T-helper 1 cell (primary cell): ENCODE data around the gene METTL21A.
"Not testable (repeated sequence)": the region's sequence is repeated elsewhere in the genome, so short reads cannot be mapped to it uniquely, and the experiment has no call there.

Experiments
- DNase-seq, 5 donors: peaks; one replicate each; pipeline ENCODE4 v3.0.0-alpha.2; 2012 to 2020
- total RNA-seq, 4 donors: gene quantifications; one replicate each; lab custom pipeline; 2026; lab: John Stamatoyannopoulos, UW

METTL21A gene
- total RNA-seq = 14.8 to 23.8 (median 16.7) reads per million in 4 donors

DNA sequence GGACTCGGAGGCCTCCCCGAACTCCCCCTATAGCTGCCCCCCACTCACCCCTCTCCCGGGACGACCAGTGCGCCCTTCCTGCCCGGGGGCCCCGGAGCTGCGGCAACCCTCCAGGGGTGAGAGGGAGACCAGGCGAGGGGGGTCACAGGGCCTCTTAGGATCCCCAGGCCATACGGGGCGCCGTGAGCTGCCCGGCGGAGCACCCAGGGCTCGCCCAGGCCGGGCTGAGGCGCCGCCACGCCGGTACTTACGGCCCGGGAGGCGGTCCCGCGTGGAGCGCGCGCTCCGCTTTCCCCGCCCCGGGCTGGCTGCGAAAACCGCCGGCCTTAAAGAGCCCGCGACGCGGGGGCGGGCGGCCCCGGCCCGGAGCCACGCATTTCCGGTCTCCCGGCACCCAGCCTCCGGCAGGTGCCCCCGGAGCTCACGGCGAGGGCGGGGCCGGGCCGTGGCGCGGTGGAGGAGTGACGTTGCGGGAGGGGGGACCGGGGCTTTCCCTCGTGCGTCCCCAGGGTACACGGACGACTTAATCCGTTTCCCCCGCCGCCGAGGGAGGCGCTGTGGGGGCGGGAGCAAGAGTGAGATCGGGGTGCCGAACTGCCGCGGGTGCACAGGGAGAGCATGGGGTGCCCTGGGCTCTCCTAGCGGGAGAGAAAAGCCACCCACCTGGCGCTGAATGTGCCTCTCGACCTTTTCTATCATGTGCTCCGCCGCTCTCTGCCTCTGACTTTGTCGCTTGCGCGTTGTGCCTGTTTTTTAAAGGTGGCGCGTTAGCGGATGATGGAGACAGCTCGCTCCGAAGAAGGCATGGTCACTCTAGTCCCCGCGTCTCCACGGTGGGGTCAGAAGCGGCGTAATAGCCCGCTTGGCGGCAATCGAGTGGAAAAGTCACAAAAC is at the start of gene METTL21A:
TSS of gene METTL21A (minus strand) at position 381 of the 894 bp plus-strand sequence. CDS start 1,019 bp downstream, outside the sequence.
- peak; percentile 91 to 97 (median 94) for DNase-seq

DNA sequence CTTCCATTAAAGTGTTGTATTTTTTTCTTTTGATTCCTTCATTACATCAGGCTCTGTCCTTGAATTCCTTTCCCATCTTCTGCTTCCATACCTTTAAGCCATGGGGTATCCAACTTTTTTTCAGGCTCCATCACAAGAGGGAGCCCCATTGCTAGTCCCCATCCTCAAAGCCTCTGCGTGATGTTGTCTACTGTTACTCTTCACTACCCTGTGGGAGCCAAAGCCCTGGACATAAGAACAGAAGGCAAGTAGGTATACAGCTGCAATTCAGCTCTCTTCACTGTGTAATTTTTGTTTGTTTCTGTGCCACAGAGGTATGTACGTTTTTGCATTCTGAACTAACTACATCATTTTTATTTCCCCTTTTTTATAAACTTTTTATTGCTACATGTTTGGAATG is 49.6 kb upstream of the METTL21A start:
- no peak for DNase-seq

DNA sequence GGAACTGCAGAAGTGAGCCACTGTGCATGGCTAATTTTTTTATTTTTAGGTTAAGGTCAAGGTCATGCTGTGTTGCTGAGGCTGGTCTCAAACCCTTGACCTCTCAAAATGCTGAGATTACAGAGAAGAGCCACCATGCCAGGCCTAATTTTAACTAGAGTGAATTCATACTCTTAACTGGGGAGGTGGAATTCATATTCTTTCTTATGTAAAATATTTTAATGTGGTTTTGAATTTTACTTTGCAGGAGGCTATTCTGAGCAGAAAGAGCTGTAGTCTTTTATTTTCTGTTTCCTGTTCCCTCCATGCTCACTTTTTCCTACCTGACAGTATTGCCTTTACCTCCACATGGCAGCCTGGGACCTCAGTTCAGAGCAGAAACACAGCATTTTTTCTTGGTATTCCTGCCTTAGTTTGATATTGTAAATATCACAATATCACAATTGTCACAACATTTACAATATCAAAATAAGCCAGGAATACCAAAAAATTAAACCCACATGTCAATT is 49.1 kb upstream of the METTL21A start:
- DNase-seq = no peak

DNA sequence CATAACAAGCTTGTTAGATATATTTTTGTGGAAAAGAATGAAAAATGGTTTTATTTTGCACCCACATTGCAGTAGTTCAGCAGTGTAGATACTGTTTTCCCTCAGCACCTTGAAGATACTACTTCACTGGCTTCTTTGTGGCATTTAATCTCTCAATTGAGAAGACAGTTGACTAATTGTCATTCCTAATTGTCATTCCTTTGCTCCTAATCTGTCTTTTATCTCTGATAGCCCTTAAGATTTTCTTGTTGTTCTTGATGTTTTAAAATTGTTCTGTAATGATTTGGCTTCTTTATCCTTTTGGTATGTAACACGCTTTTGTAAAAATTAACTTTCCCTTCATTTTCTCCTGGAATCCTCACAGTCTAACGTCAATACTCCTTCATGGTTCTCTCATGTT is 48.2 kb upstream of the METTL21A start:
- no peak for DNase-seq

DNA sequence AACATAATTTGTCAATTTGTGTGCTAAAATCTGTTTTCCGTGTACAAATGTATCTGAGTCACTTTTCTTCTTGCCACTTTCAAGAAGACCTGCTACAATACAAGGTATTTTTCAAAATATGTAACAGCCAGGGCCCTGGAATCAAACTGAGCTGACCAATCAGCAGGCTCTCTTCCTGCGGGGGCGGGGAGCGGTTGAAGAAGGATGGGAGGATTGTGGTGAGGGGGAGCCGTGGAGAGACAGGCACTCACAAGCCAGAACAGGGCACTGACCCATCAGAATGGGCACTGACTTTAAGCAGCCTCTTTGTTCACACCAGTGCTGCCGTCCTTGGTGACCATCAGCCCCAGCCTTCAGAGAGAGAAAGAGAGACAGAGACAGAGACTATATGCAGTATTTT is 45.7 kb upstream of the METTL21A start:
- no peak for DNase-seq

DNA sequence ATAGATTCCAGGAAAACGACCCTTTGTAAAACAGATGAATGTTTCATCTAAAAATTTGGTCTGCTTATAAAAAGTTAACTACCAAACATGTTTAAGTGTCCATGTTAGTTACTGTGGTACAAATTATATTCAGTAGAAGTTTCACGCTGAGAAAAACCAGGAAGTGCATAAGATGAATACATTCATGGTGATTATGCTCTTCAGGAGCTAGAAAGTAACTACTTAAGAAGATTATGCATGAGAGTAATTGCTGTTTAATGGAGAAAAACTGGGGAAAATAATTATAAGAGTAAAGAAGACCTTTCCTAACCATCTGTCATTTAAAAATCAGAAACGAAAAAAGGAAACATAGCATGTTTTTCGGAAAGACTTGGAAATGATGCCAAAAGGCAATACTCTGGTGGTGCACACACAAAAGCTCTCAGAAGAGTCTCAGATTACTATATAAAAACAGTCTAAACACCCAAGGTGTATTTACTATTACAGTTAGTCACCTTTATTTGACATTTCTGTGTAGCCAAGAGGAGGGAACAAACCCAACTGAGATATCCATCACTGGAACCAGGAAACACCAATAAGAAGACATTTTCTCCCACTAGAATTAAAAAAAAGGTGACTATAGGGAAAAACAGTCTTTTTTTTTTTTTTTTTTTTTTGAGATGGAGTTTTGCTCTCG is 38.8 kb upstream of the METTL21A start:
- no peak for DNase-seq

DNA sequence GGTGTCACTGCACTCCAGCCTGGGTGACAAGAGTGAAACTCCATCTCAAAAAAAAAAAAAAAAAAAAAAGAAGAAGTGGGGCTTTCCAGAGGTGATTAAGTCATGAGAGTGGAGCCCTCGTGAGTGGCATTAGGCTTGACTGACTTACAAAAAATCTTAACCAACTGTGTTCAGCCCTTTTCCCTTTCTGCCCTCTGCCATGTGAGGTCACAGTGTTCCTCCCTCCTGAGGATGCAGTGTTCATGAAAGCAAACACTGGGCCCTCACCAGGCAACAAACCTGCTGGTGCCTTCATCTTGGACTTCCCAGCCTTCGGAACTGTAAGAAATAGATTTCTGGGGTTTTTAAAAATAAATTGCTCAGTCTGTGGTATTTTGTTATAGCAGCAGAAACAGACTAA is 37.0 kb upstream of the METTL21A start:
- no peak for DNase-seq

DNA sequence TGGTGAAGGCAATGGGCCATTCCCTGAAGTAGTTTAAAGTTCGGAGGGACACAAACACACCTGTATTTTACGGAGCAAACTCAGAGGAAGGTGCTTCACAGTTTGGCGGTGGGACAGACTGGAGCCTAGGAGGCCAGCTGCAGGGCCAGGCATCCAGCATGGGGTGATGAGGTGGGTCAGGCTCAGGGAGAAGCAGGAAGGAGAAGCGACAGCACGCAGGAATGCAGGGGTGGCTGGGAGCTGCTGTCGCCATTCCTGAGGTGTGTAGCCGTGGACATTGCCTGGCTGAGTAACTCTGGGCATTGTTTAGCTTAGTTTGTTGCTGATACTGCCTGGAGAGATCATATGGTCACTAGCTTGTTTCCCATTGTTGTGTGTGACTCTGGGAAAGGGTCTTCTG is 35.8 kb upstream of the METTL21A start:
- DNase-seq = no peak

DNA sequence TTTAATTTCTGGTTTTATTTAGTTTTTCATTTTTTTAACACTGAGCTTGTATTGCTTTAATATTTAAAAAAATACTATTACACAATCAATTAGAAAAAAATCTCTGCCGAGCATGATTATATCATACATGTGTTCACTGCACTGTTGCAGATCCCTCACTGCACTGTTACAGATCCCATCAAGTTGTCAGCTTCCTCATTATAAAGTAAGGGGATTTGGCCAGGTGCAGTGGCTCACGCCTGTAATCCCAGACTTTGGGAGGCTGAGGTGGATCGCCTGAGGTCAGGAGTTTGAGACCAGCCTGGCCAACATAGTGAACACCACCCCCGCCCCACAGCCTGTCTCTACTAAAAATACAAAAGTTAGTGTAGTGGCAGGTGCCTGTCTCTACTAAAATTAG is 33.0 kb upstream of the METTL21A start:
- DNase-seq = no peak

DNA sequence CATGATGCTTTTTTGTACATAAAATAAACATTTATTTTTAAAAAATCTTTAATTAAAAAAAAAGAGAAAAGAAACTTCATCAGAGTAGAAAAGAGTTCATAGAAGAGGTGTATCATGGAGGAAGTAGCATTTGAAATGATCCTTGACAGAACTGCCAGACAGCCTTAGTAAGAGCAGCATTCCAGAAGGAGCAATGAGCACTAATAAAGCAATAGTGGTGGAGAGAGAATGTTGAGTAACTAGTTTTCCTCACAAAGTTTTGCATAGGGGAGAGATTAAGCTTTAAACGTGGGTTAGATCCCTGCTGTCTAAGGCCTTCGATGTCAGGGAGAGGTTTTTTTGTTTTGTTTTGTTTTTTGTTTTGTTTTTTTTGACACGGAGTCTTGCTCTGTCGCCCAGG is 29.8 kb upstream of the METTL21A start:
- DNase-seq = no peak

DNA sequence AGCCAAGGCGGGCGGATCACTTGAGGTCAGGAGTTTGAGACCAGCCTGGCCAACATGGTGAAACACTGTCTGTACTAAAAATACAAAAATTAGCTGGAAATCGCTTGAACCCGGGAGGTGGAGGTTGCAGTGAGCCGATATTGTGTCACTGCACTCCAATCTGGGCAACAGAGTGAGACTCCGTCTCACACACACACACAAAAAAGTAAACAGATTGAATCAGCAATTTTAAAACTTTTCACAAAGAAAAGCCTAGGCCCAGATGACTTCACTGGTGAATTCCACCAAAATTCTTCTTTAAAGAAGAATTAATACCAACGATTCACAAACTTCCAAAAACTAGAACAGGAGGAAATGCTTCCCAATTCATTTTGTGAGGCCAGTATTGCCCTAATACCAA is 21.4 kb upstream of the METTL21A start:
- DNase-seq = not testable (repeated sequence)

DNA sequence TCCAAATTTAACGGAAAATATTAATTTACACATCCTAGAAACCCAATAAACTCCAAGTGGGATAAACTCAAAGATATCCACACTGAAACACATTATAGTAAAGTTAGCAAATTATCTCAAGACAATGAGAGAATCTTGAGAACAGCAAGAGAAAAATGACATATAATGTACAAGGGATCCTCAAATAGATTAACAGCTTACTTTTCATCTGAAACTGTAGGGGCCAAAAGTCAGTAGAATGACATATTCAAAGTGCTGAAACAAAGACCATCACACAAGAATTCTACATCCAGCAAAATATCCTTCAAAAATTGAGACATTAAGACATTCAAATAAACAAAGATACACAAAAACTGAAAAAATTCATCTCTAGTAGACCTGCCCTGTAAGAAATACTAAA is 18.7 kb upstream of the METTL21A start:
- no peak for DNase-seq

DNA sequence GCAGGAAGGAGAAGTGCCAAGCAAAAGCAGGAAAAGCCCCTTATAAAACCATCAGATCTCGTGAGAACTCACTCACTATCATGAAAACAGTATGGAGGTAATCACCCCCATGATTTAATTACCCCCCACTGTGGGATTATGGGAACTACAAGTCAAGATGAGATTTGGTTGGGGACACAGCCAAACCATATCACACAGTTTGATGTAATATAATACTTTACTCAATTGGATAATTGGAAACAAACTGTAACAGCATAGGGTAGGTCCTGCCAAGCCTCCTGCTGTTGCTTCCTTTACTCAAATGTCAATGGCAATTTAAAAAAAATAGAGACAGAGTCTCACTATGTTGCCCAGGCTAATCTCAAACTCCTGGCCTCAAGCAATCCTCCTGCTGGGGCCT is 15.5 kb upstream of the METTL21A start:
- no peak for DNase-seq

DNA sequence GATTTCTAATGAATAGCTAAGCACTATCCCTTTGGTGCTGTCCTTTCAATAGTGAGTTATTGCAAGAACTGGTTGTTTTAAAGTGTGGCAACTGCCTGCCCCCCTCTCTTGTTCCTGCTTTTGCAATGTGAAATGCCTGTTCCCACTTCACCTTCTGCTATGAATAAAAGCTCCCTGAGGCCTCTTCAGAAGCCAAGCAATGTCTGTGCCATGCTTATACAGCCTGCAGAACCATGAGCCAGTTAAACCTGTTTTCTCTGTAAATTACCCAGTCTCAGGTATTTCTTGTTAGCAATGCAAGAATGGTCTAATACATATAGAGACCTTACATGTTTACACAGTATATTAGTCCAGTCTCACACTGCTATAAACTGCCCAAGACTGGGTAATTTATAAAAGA is 15.0 kb upstream of the METTL21A start:
- no peak for DNase-seq

DNA sequence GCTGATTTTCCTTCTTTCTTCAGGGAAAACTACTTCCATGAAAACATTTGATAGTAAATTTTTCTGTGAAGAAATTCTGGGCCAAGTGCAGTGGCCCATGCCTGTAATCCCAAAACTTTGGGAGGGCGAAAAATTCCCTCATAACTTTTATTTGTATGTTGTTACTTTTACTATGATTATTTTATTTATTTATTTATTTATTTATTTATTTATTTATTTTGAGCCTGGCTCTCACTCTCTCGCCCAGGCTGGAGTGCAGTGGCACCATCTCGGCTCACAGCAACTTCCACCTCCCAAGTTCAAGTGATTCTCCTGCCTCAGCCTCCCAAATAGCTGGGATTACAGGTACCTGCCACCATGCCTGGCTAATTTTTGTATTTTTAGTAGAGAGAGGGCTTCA is 14.1 kb upstream of the METTL21A start:
- DNase-seq = not testable (repeated sequence)

DNA sequence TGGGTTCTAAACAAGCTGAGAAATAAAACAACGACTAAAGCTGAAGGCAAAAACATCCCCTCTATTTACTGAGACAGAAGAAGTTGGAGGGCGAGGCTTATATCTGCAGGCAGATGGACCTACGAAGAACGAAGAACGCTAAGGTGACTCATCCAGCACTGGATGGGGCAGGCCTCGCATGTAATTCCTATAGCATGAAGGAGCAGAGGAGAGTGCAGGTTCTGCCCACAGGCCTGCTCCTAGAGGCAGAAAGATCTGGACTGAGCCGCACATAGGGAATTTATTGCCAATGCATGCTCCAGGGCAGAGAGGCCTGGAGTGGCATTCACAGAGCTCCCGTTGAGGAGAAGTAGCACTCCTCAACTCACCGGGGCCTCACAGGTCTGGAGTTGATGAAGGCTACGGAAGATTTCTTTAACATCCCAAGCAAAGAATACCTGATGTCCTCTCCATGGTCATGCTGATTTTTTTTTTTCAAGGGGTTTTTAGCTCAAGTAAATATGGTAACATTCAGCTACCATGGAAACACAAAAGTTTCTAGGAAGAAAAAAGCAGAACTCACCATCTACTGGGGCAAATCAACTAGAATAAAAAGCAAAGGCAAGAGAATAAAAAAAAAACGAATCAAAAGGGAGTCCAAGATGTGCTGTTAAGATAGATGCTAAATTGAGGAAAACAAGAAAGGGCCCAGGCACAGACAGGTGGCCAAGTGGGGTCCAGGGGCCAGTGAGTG is 10.4 kb upstream of the METTL21A start:
- DNase-seq = no peak

DNA sequence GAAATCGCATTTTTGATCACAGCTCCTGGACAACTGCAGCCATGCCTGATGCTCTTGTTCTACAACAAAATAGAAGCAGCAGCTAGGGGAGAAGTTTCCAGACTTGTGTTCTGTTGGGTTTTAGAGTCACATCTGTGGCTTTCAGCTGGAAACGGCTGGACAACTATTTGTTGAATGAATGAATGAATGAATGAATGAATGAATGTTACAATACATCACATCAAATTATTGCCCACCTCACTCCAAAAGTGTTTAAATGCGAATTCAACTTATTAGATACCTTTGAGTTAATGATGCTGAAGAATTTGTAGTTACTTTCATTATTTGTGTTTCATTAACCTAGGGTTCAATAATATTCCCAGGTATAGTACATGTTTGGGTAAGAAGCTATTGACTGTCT is 8.5 kb upstream of the METTL21A start:
- DNase-seq = no peak

DNA sequence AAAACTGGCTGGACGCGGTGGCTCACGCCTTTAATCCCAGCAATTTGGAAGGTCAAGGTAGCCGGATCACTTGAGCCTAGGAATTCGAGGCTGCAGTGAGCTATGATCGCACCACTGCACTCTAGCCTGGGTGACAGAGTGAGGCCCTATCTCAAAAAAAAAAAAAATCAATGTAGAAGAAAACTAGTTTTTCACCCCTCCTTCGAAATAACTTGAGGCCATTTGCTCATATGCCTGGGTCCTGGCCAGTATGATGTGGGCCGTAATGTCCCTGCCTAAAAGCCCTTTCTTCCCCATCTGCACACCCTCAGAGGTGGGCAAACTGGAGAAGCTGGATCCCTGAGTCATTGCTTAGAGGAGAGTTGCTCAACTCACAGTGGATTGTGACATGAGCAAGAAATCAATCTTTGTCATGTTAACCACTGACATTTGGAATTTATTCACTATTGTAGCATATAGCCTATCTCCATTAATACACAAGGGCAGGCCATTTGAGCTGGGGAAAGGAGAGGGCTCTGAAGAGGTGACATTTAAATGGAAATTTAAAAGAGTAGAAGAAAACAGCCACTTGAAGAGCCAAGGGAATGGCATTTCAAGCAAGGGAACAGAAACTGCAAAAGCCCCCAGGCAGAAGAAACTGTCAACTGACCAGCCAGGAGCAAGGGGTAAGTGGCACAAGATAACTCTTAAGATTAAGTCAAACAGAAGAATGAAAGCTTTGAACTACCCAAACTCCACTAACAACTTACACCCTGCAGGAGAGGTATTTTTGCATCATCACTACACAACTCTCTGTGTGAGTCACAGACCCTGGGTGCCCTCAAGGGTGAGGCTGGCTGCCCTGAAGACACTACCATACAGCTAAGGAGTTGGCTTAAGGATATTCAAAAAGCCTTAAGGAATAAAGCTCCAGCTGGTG is 7.6 kb upstream of the METTL21A start:
- no peak for DNase-seq

DNA sequence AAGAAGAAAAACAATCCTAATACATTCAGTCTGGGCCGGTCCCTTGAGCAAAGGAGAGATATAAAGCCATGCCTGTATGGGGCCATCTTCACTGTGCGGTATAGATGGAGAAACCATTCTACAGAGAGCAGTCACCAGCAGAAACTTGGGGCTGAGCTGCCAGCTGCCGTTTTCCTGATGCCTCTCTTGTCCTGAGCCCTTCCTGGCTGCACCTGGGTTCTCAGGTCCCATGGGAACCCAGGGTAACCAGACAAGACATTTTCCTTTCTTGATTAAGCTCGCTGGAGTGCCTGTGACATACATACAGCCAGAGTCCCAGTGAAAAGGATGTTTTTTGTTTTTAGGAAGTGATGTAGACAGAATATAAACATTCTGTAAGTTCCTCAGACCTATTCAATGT is 5.3 kb upstream of the METTL21A start:
- no peak for DNase-seq

DNA sequence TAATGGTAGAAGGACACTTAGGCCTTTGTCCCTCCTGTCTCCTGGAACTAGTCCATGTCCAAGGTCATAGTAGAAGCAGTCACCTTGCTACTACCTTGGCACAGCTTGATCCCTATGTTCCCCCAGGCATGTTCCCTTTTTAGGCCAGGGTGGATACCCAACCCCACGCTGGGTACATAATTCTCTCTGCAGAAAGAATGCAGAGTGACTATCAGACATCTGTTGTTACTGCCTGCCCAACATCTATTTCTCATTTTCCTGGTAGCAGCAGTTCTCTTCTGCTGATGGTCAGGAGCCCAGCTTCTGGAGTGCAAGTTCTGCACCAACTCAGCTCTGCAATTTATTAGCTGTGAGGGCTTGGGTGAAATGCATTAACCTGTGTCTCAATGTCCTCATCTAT is 4.4 kb upstream of the METTL21A start:
- DNase-seq = no peak

DNA sequence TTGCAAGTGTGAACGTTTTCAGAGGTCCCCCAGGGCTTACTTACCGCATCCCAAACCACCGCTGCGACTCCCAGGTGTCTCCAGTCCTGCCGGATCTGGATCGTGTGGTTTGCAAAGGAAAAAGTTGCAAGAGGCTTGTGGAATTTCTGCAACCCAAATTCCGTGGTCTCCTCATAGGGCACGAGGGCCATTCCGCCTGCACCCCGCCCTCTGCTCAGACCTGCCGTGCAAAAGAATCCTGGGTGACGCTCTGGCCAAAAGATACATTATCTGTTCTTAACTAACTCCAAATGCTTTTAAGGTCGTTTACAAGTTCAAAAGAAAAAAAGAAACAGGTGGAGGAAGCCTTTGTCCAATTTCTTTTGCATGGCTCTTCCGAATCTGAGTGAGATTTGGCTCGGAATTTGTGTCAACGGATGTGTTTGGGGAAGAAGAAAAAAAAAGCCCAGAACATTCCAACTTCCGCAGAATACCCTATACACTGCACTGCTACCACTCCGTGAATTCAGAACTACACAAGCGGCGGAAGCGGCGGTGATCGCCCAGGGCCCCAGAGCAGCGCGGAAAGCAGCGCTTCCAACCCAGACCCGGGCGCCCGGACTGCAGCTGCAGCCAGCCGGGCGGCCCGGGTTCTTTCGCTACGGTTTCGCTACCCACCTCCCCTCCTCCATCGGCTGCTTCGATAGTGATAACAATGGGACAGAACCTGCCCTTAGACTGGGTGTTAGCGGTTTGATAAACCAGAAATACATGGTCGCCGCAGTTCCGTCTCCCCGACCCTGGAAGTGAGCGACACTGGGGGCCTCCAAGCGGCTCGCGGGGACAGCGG is 795 bp downstream of the METTL21A start:
- peak; percentile 40 to 77 (median 52) for DNase-seq
